Activated CD8-positive, alpha-beta memory T cell treated with anti-CD3 and anti-CD28 coated beads, Interleukin-2, amount 50 U/mL, for 24 hours (primary cell): ENCODE data around the gene CEP104.

Source experiments
- DNase-seq: peaks from one replicate; pipeline ENCODE4 v3.0.0-alpha.2; 2020; ENCODE audit errors: extremely low read depth

The CEP104 gene

GRCh38 chr1:3856923-3857790, at the start of gene CEP104, which contains the start of gene DFFB:
CEP104 (minus strand) TSS chr1:3857211; CDS start chr1:3852407, 4,804 bp downstream.
DFFB (plus strand) TSS chr1:3857476; CDS start chr1:3857604, 128 bp downstream.
- DNase-seq, result peak; percentile 87

DNA sequence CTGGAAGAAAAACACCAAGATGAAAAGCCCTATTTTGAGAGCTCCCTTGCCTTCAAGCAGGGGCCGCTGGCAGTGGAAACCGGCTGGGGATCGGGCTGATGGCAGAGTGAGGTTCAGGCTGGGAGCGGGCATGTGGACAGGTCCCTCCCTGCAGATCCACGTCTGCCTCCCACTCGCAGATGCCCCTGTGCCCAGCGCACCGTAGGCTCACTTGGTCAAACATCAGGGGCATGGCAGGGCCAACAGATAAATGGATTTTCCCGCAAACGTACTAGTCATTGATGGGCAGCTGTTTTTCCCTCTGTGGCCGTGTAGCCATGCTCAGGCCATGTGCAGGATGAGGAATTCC, 49.6 kb upstream of the CEP104 start:
- no peak for DNase-seq

- DNase-seq, result no peak
Measured at GRCh38 chr1:3905953-3906671, 49.1 kb upstream of the CEP104 start.

GRCh38 chr1:3905266-3905952, 48.4 kb upstream of the CEP104 start:
- no peak for DNase-seq

DNA sequence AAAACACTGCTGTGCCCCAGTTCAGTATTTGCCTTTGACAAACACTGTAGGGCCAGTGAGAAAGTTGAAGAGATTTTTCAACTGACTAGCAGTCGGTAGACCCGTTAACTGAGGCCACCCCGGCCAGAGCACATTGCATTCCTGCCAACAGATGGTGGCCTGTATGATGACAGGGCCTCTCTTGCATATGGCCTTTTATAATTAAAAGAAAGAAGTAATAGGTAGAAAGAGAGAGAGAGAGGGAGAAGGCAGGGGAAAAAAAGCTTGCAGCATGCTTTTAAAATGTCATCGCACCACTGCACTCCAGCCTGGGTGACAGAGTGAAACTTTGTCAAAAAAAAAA, 47.8 kb upstream of the CEP104 start:
- DNase-seq, result no peak

DNA sequence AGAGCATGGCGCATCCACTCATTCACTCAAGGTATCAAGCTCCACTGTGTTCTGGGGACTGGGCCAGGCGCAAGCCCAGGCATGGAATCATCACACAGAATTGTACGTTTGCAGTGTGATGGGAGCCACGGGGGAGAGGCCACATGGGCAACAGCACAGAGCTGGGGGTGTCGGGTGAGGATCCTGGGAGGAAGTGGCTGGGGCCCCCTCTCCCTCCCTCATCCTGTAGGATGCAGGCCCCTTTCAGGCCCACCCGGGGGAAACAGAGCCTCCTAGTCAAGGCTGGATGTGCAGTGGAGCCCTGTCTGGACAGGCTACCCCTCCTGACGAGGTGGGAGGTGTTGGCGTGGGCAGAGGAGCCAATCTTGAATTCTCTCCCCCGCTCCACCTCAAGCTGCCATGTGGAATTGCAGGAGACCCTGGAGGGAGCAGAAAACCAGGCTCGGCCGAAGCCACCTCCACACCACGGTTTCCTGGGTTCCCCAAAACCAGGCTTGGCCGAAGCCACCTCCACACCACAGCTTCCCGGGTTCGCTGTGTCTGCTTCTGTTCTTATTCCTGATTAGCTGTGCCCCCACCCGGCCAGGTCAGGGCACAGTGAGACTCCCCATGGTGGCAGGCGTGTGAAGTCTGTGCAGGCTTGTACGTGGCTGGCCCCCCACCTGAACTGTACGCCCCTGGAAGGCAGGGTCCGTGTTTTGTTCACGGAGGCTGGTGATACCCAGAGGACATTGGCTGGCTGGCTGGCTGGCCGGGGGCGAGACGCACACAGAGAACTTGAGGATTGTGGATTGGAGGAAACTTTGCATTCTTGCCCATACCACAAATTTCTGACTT, 47.2 kb upstream of the CEP104 start:
- DNase-seq, result no peak

DNA sequence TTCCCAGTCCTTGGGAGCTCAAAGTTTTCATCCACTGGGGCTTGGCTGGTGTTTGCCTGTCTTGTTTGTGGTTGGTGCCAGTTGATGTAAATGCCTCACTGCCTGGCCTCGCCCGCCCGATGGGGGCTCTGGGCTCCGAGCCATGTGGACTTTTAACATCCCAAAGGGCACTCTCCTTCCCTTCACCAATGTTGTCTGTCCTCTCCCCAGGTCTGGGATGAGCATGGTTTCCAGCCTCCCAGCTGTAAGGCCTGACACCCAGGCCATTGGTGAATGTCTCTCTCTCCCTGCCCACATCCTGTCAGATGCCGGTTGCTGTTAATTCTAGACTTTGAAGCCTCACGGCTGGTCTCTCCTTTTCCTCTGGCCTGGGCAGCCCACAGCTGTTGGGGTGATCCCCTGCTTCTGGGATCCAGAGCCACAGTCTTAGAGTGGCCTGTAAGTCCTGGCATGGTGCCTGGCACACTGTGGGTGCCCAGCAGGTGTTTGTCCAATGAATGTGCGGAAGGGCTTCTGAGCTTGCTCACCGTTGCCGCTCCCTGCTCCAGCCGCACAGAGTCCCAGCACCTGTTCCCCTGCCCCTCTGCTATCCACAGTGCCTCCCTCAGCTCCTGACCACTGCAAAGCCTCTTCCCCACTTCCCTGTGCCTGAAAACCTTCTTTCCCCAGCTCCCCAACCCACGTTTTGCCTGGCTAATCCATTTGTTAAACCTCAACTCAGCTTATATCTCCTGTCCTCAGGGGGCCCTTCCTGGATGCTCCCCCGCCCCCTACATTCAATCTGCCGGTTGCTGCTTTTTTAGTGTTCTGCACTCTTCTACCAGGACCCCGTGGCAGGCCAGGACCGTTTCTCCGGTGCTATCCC, 46.4 kb upstream of the CEP104 start:
- DNase-seq, result no peak

DNA sequence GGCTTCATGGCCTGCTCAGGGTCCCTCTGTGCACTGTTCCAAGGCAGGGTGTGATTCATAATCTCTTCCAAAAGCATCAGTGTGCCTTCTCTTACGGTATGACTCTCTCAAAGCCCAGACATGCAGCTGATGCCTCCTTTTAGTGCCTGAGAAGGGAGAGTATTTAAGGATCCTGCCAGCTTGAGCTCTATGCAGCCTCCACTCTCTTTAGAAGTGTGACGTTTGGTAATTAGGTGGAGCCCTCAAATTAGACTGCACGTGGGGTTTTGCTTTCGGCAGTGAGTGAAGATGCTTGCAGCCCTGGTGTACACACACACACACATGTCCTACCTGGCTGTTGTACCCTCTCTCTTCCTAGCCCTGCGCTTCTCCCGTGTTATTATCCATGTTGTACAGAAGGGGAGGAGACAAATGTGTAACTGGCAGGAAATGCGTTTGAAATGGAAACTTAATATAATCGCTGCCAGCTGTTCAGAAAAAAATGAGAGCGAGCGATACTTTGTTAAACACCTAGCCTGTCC, 45.6 kb upstream of the CEP104 start:
- no peak for DNase-seq

GRCh38 chr1:3902111-3902511, 45.1 kb upstream of the CEP104 start:
- DNase-seq, result no peak

DNA sequence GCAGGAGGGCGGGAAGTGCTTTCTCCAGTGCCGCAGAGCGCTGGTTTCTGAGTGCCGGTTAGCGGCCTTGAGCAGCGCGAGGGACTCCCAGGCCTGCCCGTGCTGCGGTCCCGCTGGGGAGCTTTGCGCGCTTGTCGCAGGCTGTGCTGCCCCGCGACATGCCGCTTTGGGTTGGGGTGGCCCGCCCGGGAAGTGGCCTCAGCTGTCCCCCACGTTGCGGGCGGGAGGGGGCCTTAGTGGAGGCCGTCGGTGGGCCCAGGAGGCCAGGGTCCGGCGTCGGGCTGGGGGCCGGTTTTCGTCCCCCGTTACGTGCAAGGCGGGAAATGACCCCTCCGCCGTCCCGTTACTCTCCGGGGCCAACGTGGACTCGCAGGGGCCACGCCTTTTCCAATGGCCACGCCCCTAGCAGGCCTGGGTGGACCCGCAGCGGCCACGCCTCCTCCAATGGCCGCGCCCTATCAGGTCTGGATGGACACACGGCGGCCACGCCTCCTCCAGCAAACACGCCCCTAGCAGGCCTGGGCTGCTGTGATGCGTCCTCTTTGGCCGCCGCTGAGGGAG, 44.0 kb upstream of the CEP104 start:
- peak; percentile 64 for DNase-seq

GRCh38 chr1:3900150-3900968, 43.3 kb upstream of the CEP104 start, which contains the start of gene C1orf174:
C1orf174 (minus strand) TSS chr1:3900272; CDS start chr1:3900186, 86 bp downstream.
- peak; percentile 87 for DNase-seq

- DNase-seq, result no peak
Measured at GRCh38 chr1:3899754-3900149, 42.7 kb upstream of the CEP104 start.

DNA sequence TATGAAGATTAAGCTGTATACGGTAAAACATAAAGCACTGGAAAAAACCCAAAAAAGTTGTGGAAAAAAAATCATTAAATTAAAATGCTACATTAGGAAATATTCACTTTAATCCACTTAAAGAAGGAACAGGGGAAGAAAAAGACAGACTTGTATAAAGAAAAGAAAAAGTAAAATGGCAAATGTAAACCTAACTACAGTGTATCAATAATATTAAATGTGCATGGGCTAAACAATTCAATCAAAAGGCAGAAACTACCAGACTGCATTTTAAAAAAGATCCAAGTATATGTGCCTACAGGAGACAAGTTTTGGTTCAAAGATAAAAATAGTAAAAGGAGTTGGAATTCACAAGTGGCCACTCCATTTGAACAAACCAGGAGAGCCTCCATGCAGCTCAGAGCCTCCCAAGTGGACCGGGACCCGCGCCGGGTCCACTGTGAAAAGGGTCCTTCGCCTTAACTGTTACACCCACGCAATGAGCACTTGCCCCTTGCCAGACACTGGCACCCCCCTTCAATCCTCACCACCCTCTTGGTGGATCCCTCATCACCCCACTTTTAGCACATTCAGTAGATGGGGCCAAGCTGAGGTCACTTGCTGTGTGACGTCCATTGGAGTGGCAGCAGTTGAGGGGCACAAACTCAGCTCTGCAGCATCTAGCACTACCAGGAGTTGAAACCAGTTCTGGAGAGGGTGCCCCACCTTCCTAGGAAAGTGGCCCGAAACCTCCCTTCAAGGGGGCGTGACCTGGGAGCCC, 42.2 kb upstream of the CEP104 start:
- DNase-seq, result no peak

DNA sequence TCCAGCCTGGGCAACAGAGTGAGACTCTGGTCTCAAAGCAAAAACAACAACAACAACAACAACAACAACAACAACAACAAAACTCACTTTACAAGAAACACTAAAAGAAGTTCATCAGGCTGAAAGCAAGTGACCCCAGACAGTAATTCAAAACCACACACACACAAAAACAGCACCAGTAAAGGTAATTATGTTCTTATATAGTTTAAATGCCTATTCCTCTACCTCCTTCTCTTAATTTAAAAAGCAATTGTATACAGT, 41.4 kb upstream of the CEP104 start:
- DNase-seq, result no peak

DNA sequence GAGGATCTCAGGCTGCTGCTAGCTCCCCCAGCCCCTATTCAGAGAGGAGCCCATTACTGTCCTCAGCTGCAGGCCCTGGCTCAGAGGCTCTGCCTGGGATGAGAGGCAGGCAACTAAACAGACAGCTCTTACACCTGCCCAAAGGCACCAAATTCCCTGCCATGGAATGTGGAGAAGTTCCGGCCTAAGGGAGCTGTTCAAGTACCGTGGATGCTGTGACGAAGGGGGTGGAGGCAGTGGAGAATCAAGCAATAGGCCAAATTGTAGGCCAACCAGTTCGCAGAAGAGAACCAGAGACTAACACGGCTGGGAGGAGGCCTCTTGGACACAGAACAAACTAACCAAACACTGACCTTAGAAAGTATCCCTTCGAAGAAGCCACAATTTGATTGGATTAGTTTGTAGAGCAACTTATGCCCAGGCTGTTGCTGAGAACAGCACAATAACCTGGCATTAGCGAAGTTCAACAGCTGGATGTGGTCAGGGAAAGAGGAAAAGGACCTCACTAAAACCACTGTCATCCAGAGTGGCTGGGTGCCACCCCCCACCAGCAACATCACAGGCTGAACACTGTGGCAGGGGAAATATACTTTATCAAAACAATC, 39.5 kb upstream of the CEP104 start:
- DNase-seq, result no peak

DNA sequence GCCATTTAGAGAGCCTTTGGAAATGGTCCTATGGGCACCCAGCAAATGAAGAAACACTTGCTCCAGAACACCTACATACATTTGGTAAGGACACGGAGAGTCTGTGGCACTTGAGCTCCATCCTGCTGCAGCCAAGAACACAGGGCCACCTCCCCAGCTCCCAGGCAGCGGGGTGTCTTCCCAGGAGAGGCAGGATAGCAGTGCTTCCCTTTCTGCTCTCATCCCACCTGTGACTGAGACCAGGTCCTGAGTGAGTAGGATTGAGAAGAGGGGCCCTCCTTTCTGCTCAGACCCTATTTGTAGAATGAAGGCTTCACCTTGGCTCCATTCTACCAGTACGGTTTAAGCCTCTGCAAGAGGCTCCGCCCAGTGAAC, 38.9 kb upstream of the CEP104 start:
- no peak for DNase-seq

DNA sequence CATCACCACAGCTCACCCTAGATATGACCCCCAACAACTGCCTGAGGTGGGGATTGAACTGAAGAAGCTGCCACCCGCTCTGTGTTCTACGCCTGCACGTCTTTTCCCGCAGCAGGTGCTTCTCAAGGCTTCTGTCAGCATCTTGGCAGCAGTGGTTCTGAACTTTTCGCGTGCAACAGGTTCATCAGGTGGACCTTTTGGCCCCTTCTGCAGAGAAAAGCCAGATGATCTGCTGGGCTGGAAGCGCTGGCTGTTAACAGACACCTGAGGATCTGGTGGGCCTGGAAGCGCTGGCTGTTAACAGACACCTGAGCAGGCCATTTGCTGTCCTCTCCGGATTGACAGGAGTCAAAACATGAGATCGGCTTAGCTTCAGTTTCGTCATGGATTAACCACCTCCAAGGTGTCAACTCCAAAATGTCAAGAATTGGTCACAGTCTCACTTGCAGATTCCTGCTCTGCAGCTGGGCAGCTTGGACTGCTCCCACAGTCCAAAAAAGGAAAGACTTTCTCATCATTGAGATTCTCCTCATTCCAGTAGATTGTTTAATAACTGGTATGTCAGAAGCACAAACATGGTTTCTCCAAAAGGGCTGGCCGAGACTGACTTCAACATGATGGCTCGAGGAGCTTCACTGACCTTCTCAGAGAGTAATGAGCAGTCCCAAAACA, 38.4 kb upstream of the CEP104 start:
- no peak for DNase-seq
